Measurements from ENCODE around the gene TUFM. TPM values are rescaled to one million over a fixed set of nuclear protein-coding genes. Genes with fewer than 3 reads are reported as not detected.

TUFM gene
- total and polyA plus RNA-seq, 2 of the 8 experiments (the other 6 are each of a cell fraction or from before 2014, with no cell fraction given) = 216 to 249 TPM

- TF ChIP-seq CHD7 (IDR thresholded peaks at IDR 0.05; ENCODE audit: insufficient replicate concordance, low read length) (no peak), SAP30 (IDR thresholded peaks at IDR 0.05; ENCODE audit: insufficient read depth, insufficient replicate concordance, low read length) (no peak), TCF12 (IDR thresholded peaks at IDR 0.05; ENCODE audit: low read depth, low read length) (no peak), EP300 (IDR thresholded peaks at IDR 0.05; ENCODE audit: borderline replicate concordance in 1 of 2, low read depth in 2 of 2, low read length in 2 of 2) (no peak), TAF1 (IDR thresholded peaks at IDR 0.05; ENCODE audit: low read depth, low read length) (no peak)
Observed at GRCh38 chr16:28836761-28837064, 9.4 kb downstream of the TUFM start (continued).

Measured in H1 (cell line).